Keratinocyte (primary cell): ENCODE data around the gene CYP2E1.

Experiments
- EZH2 ChIP-seq: IDR thresholded peaks from one replicate; pipeline ENCODE4 v1.6.1; 2012; ENCODE audit warnings: inconsistent platforms, mild to moderate bottlenecking, low read length, moderate library complexity
- TF ChIP-seq, protein P1 (sequence below), 3 experiments: IDR thresholded peaks in 1 of 3; conservative IDR thresholded peaks in 1 of 3; optimal IDR thresholded peaks in 1 of 3; 2 replicates in 2 of 3; 3 replicates in 1 of 3; pipeline versions ENCODE3 to v1.5.1; 2011; ENCODE audit warnings: low read length in 3 of 3, mild to moderate bottlenecking in 3 of 3, moderate library complexity in 2 of 3, control low read depth in 1 of 3, inconsistent platforms in 1 of 3; ENCODE audit not compliant: insufficient read depth in 2 of 3; ENCODE audit errors: extremely low read depth in 1 of 3

DNA sequence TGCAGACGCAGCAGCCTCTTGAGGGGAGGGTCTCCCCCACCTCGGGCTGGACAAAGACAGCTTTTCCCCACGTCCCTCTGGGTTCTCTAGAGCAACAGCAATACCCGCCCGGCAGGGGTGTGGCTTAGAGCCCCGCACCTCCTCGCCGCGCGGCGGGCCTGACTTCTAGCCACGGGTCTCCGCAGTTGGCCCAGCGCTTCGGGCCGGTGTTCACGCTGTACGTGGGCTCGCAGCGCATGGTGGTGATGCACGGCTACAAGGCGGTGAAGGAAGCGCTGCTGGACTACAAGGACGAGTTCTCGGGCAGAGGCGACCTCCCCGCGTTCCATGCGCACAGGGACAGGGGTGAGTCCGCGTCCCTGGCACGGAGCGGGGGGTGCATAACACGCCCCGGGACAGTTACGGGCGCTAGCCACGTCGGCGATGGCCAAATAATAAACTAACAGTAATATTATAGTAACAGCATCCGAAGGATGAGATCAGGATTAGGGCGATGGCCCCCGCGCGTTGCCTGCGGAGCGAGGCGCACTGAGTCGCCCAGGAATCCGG lies 1.2 kb downstream of the CYP2E1 start:
- TF ChIP-seq, protein P1, sequence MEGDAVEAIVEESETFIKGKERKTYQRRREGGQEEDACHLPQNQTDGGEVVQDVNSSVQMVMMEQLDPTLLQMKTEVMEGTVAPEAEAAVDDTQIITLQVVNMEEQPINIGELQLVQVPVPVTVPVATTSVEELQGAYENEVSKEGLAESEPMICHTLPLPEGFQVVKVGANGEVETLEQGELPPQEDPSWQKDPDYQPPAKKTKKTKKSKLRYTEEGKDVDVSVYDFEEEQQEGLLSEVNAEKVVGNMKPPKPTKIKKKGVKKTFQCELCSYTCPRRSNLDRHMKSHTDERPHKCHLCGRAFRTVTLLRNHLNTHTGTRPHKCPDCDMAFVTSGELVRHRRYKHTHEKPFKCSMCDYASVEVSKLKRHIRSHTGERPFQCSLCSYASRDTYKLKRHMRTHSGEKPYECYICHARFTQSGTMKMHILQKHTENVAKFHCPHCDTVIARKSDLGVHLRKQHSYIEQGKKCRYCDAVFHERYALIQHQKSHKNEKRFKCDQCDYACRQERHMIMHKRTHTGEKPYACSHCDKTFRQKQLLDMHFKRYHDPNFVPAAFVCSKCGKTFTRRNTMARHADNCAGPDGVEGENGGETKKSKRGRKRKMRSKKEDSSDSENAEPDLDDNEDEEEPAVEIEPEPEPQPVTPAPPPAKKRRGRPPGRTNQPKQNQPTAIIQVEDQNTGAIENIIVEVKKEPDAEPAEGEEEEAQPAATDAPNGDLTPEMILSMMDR (optimal IDR thresholded peaks at IDR 0.05 in 1 of 3, IDR thresholded peaks at IDR 0.05 in 1 of 3, conservative IDR thresholded peaks at IDR 0.05 in 1 of 3; ENCODE audit: extremely low read depth in 1 of 3, insufficient read depth in 2 of 3, low read length in 3 of 3) = no peak
- peak; percentile 46 for TF ChIP-seq EZH2
